Stomach (tissue), 4 donors: ENCODE results near the gene ATRNL1.

Source experiments
- CTCF ChIP-seq, 7 experiments: fragments of 450-650 bp in 4 of 7; fragments of 200-600 bp in 3 of 7; sonication (generic) in 3 of 7; IDR thresholded peaks; one replicate each; pipeline ENCODE4 v1.5.1; 2016 to 2019; ENCODE audit warnings: antibody characterized with exemption in 7 of 7, control low read depth in 2 of 7, mild to moderate bottlenecking in 1 of 7
- EP300 ChIP-seq: sonication (generic); formaldehyde crosslinking; IDR thresholded peaks from one replicate; pipeline ENCODE4 v1.6.1; 2017; ENCODE audit warnings: antibody characterized with exemption
- POLR2AphosphoS5 ChIP-seq, 3 donors: sonication (generic); formaldehyde crosslinking; IDR thresholded peaks; one replicate each; pipeline ENCODE4 v1.6.1; 2016; ENCODE audit warnings: antibody characterized with exemption in 3 of 3

GRCh38 chr10:115107830-115108229 is 14.7 kb downstream of the ATRNL1 start:
- no peak for TF ChIP-seq CTCF (IDR thresholded peaks at IDR 0.05)
- no peak for TF ChIP-seq POLR2AphosphoS5 (IDR thresholded peaks at IDR 0.05)
- TF ChIP-seq EP300 = no peak
